Liver (tissue), 9 donors: ENCODE results near the gene BCR. TPM values are rescaled to one million over a fixed set of nuclear protein-coding genes. Genes with fewer than 3 reads are reported as not detected.

Experiments
- DNase-seq: peaks from one replicate; pipeline ENCODE4 v3.0.0-alpha.2; 2017; ENCODE audit warnings: low spot score
- H3K27ac ChIP-seq, 2 donors: one replicate each; pipeline ENCODE4 v1.7.0; 2013; ENCODE audit warnings: inconsistent platforms in 2 of 2, low read length in 2 of 2, control low read depth in 1 of 2, low read depth in 1 of 2, mild to moderate bottlenecking in 1 of 2
- H3K27me3 ChIP-seq, 4 donors: one replicate each; pipeline versions ENCODE4 v1.6.1 to v1.7.0; 2013; ENCODE audit warnings: low read length in 3 of 4, inconsistent platforms in 1 of 4, mild to moderate bottlenecking in 1 of 4, moderate library complexity in 1 of 4; ENCODE audit not compliant: control insufficient read depth in 4 of 4, insufficient read depth in 4 of 4
- H3K36me3 ChIP-seq, 4 donors: one replicate each; pipeline versions ENCODE4 v1.6.1 to v1.7.0; 2013; ENCODE audit warnings: low read length in 3 of 4, mild to moderate bottlenecking in 3 of 4, low read depth in 1 of 4, moderate library complexity in 1 of 4; ENCODE audit not compliant: control insufficient read depth in 4 of 4, insufficient read depth in 3 of 4
- H3K4me1 ChIP-seq, 4 donors: one replicate each; pipeline versions ENCODE4 v1.6.1 to v1.7.0; 2013; ENCODE audit warnings: low read length in 3 of 4, mild to moderate bottlenecking in 3 of 4, moderate library complexity in 1 of 4; ENCODE audit not compliant: control insufficient read depth in 4 of 4, insufficient read depth in 4 of 4
- H3K4me3 ChIP-seq, 3 donors: one replicate each; pipeline versions ENCODE4 v1.6.1 to v1.7.0; 2013; ENCODE audit warnings: low read length in 3 of 3, control low read depth in 1 of 3, low read depth in 1 of 3, mild to moderate bottlenecking in 1 of 3
- H3K9ac ChIP-seq, 2 donors: one replicate each; pipeline ENCODE4 v1.7.0; 2013; ENCODE audit warnings: low read length in 2 of 2, mild to moderate bottlenecking in 2 of 2, moderate library complexity in 2 of 2, control low read depth in 1 of 2, low read depth in 1 of 2
- H3K9me3 ChIP-seq, 4 donors: one replicate each; pipeline versions ENCODE4 v1.6.1 to v1.7.0; 2013; ENCODE audit warnings: low read length in 3 of 4; ENCODE audit not compliant: control insufficient read depth in 4 of 4
- ATF3 ChIP-seq: IDR thresholded peaks from 2 replicates; pipeline ENCODE4 v1.6.1; 2016; ENCODE audit warnings: antibody characterized with exemption
- CTCF ChIP-seq: fragments of 150-350 bp; IDR thresholded peaks from 2 replicates; pipeline ENCODE4 v1.5.1; 2017; ENCODE audit warnings: improper control_type of control experiment, low read depth, low read length; ENCODE audit not compliant: missing input control
- EGR1 ChIP-seq, 2 donors: IDR thresholded peaks; 2 replicates each; pipeline ENCODE4 v1.6.1; 2016 to 2018; ENCODE audit warnings: antibody characterized with exemption in 2 of 2, low read depth in 2 of 2
- FOXA1 ChIP-seq: IDR thresholded peaks from 2 replicates; pipeline ENCODE4 v1.6.1; 2016; ENCODE audit warnings: antibody characterized with exemption
- FOXA2 ChIP-seq: IDR thresholded peaks from 2 replicates; pipeline ENCODE4 v1.6.1; 2016; ENCODE audit warnings: antibody characterized with exemption
- GABPA ChIP-seq, 2 donors: IDR thresholded peaks in 1 of 2; conservative IDR thresholded peaks in 1 of 2; 2 replicates each; pipeline ENCODE4 v1.6.1; 2016; ENCODE audit warnings: antibody characterized with exemption in 2 of 2, mild to moderate bottlenecking in 1 of 2, moderate library complexity in 1 of 2
- HNF4A ChIP-seq, 2 donors: conservative IDR thresholded peaks; 2 replicates each; pipeline ENCODE4 v1.6.1; 2016; ENCODE audit warnings: antibody characterized with exemption in 2 of 2, mild to moderate bottlenecking in 2 of 2
- HNF4G ChIP-seq: IDR thresholded peaks from 2 replicates; pipeline ENCODE4 v1.6.1; 2016; ENCODE audit warnings: antibody characterized with exemption
- JUND ChIP-seq, 2 donors: IDR thresholded peaks; 2 replicates each; pipeline ENCODE4 v1.6.1; 2016; ENCODE audit warnings: antibody characterized with exemption in 2 of 2
- MAX ChIP-seq: IDR thresholded peaks from 2 replicates; pipeline ENCODE4 v1.6.1; 2016; ENCODE audit warnings: antibody characterized with exemption
- NR2F2 ChIP-seq: IDR thresholded peaks from 2 replicates; pipeline ENCODE4 v1.6.1; 2016; ENCODE audit warnings: antibody characterized with exemption
- RAD21 ChIP-seq, 2 donors: IDR thresholded peaks; 2 replicates each; pipeline ENCODE4 v1.6.1; 2016; ENCODE audit warnings: antibody characterized with exemption in 2 of 2, mild to moderate bottlenecking in 2 of 2
- REST ChIP-seq: IDR thresholded peaks from 2 replicates; pipeline ENCODE4 v1.6.1; 2016; ENCODE audit warnings: antibody characterized with exemption, mild to moderate bottlenecking
- RXRA ChIP-seq, 2 donors: IDR thresholded peaks; 2 replicates each; pipeline ENCODE4 v1.6.1; 2017 to 2018; ENCODE audit warnings: antibody characterized with exemption in 2 of 2, mild to moderate bottlenecking in 1 of 2
- SP1 ChIP-seq: IDR thresholded peaks from 2 replicates; pipeline ENCODE4 v1.6.1; 2018; ENCODE audit warnings: antibody characterized with exemption, mild to moderate bottlenecking
- TAF1 ChIP-seq: conservative IDR thresholded peaks from 2 replicates; pipeline ENCODE4 v1.6.1; 2016; ENCODE audit warnings: antibody characterized with exemption, mild to moderate bottlenecking
- YY1 ChIP-seq: IDR thresholded peaks from 2 replicates; pipeline ENCODE4 v1.6.1; 2016; ENCODE audit warnings: antibody characterized with exemption, mild to moderate bottlenecking
- ZBTB33 ChIP-seq: IDR thresholded peaks from 2 replicates; pipeline ENCODE4 v1.6.1; 2016; ENCODE audit warnings: antibody characterized with exemption
- WGBS: extraction: QIAGEN DNeasy Blood & Tissue Kit; methylation state at CpG from one replicate; pipeline ENCODE4 v1.1.7; 2013; 5-methylcytosine and 5-hydroxymethylcytosine counted together
- polyA plus RNA-seq, 2 donors: library from polyadenylated mRNA; stranded (reverse) in 1 of 2; unstranded in 1 of 2; fragments of 200-250 nt in 1 of 2; fragments of >200 nt in 1 of 2; fragmentation: Nextera tagmentation in 1 of 2; extraction: Ambion mirVana in 1 of 2; gene quantifications; one replicate each; pipeline versions ENCODE4 v1.2.1 to v1.2.3, GENCODE V29; 2013 to 2015
- total RNA-seq, 2 donors: library from RNA; depleted of rRNA; stranded (reverse); fragments of >200 nt; gene quantifications; one replicate each; pipeline ENCODE4 v1.2.3, GENCODE V29; 2014
- donor health status: healthy.
- donor health status: healthy.
- donor health status: healthy.
- donor health status: healthy.
- donor health status: healthy.

Gene BCR
- total and polyA plus RNA-seq, 4 donors: 7.4 to 35.6 (median 18.3) TPM

GRCh38 chr22:23255506-23256170 lies 75.3 kb downstream of the BCR start:
- Histone ChIP-seq H3K36me3 (peaks cover 0 to 6% (median 2%) of the 10 kb centered on the region in 4 donors), H3K9ac (no peak overlapping the region), H3K9me3 (no peaks in the 10 kb centered on the region), H3K27ac (peak overlapping the region; percentile 49 to 87), H3K27me3 (no peaks in the 10 kb centered on the region), H3K4me3 (no peak overlapping the region), H3K4me1 (peaks cover 22 to 37% (median 30%) of the 10 kb centered on the region in 4 donors)
- DNase-seq: no peak
- TF ChIP-seq SP1 (no peak), TAF1 (no peak), HNF4G (no peak), FOXA1 (no peak), RXRA (IDR thresholded peaks at IDR 0.05) (no peak), RAD21 (IDR thresholded peaks at IDR 0.05) (no peak), FOXA2 (no peak), HNF4A (conservative IDR thresholded peaks at IDR 0.05) (no peak), GABPA (IDR thresholded peaks at IDR 0.05 in 1 of 2, conservative IDR thresholded peaks at IDR 0.05 in 1 of 2) (no peak), REST (no peak), ATF3 (no peak), NR2F2 (no peak), ZBTB33 (no peak), MAX (no peak), YY1 (no peak), JUND (IDR thresholded peaks at IDR 0.05) (no peak), EGR1 (IDR thresholded peaks at IDR 0.05; ENCODE audit: low read depth in 2 of 2) (no peak), CTCF (no peak)
- WGBS: 85% methylated on average over 8 of the region's 8 CpGs
